ENCODE measurements around the gene HOXC4. TPM values are rescaled to one million over a fixed set of nuclear protein-coding genes. Genes with fewer than 3 reads are reported as not detected.

The HOXC4 gene
- total and polyA plus RNA-seq, 2 donors (not counting 3 experiments of a cell fraction or from before 2014, with no cell fraction given) = 0.06 to 0.58 TPM

DNA sequence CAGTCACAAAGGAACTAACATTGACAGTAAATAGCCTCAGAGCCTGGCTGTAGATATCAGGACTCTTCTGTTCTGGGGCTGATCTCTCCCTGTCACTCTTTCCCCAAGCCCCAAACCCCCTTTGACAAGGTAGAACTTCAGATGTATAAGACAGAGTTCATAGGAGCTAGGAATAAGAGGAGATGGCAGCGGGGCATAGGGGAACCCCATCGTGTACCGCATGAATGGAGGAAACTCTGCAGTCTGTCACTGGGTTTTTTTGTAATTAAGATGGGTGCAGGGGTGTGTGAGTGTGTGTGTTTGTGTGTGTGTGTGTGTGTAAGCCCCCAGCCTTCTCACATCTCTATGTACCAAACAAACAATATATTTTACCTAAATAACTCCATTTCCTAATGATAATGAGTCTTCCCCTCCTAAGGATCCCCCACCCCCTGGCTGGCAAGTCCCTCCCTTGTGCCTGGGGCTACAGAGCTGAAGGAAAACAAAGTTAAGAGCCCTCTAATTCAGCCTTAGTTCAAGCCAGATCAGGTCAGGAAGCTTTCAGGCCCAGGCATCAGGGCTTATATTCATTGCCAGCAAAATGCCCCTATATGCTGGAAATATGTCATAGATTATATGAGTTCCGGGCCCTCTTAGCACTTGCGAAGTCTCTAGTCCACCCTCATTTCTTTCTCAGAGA lies 9.1 kb upstream of the HOXC4 start:
- Histone ChIP-seq H3K27me3 (ENCODE audit: control insufficient read depth in 2 of 2, insufficient read depth in 2 of 2, low read length in 2 of 2) (peaks cover 73 to 85% of the 10 kb centered on the region in 2 experiments), H3K79me2 (ENCODE audit: control insufficient read depth, insufficient read depth, low read length) (no peaks in the 10 kb centered on the region), H3K4me1 (ENCODE audit: control insufficient read depth, extremely low read depth, insufficient read depth, low read length) (no peaks in the 10 kb centered on the region), H3K36me3 (ENCODE audit: control insufficient read depth in 2 of 2, extremely low read depth in 1 of 2, insufficient read depth in 2 of 2, low read length in 2 of 2) (no peaks in the 10 kb centered on the region), H3K4me2 (ENCODE audit: insufficient read depth, low read length) (no peak overlapping the region), H3K9me3 (replicated peaks; ENCODE audit: control insufficient read depth, insufficient read depth, low read length) (no peaks in the 10 kb centered on the region), H3K27ac (ENCODE audit: insufficient read depth, low read depth, low read length) (no peak overlapping the region), H3K4me3 (replicated peaks in 1 of 3; ENCODE audit: insufficient read depth in 1 of 3, low read depth in 1 of 3, low read length in 3 of 3) (no peak overlapping the region), H3K9me1 (replicated peaks; ENCODE audit: control insufficient read depth, extremely low read depth, insufficient read depth, low read length) (no peaks in the 10 kb centered on the region), H4K20me1 (replicated peaks; ENCODE audit: control insufficient read depth, extremely low read depth, insufficient read depth, low read length) (no peaks in the 10 kb centered on the region), H3K9ac (replicated peaks; ENCODE audit: extremely low read depth, insufficient read depth, low read length) (no peak overlapping the region), H2AFZ (ENCODE audit: low read depth, low read length) (no peak overlapping the region)
- FAIRE-seq (no peak), DNase-seq (ENCODE audit: low read depth, low spot score) (no peak)
- POLR2A ChIA-PET = no interaction called here
- CTCF ChIA-PET = interaction anchor here (0.6 to 1.1 kb wide), 3 partner anchors 10 to 17 kb away, joined by 3 to 4 read pairs (median 4); partner anchors contain the start of gene HOXC4
- no TSS peak for BruUV-seq (replicated peaks)
- no peak for TF ChIP-seq JUN (IDR thresholded peaks at IDR 0.05; ENCODE audit: borderline replicate concordance, insufficient read depth, insufficient read length, low read depth)
- TF ChIP-seq POLR2A (IDR thresholded peaks at IDR 0.05; ENCODE audit: low read depth, low read length) = no peak
- no peak for TF ChIP-seq MYC (IDR thresholded peaks at IDR 0.05; ENCODE audit: low read depth, low read length)
- TF ChIP-seq, protein P1, sequence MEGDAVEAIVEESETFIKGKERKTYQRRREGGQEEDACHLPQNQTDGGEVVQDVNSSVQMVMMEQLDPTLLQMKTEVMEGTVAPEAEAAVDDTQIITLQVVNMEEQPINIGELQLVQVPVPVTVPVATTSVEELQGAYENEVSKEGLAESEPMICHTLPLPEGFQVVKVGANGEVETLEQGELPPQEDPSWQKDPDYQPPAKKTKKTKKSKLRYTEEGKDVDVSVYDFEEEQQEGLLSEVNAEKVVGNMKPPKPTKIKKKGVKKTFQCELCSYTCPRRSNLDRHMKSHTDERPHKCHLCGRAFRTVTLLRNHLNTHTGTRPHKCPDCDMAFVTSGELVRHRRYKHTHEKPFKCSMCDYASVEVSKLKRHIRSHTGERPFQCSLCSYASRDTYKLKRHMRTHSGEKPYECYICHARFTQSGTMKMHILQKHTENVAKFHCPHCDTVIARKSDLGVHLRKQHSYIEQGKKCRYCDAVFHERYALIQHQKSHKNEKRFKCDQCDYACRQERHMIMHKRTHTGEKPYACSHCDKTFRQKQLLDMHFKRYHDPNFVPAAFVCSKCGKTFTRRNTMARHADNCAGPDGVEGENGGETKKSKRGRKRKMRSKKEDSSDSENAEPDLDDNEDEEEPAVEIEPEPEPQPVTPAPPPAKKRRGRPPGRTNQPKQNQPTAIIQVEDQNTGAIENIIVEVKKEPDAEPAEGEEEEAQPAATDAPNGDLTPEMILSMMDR (IDR thresholded peaks at IDR 0.05; ENCODE audit: extremely low read depth in 1 of 2, insufficient read depth in 1 of 2, low read depth in 1 of 2, low read length in 2 of 2) = no peak
- no peak for TF ChIP-seq EZH2 (IDR thresholded peaks at IDR 0.05; ENCODE audit: borderline replicate concordance, low read depth, low read length, severe bottlenecking)
- TF ChIP-seq GATA2 (IDR thresholded peaks at IDR 0.05; ENCODE audit: insufficient read depth, insufficient read length, low read depth, low read length) = no peak
- intact Hi-C loops (cut with micrococcal nuclease) = no loop called here
- dilution Hi-C loops (cut with MboI; ENCODE audit: extremely low pct_ligation_motif_present, low sequenced_read_pairs) = no loop called here
